HCT116 (cell line): Measurements from ENCODE around the gene CCDC192. TPM values are rescaled to one million over a fixed set of nuclear protein-coding genes. Genes with fewer than 3 reads are reported as not detected.

Experiments used
- ATAC-seq: fragments of 200-7000 bp; cut with Tn5 transposase; 2 replicates; pipeline ENCODE4 v1.9.1; 2020; ENCODE audit warnings: mild to moderate bottlenecking, moderate library complexity
- BruUV-seq: library from RNA; stranded (reverse); fragments of 400-500 nt; replicated peaks from 2 replicates; lab custom pipeline; 2021; lab: Mats Ljungman, UMichigan
- CTCF ChIA-PET: fragments of 300-600 bp; sonication (Branson Sonifier 250); formaldehyde crosslinking; loops from one replicate; lab custom pipeline; 2021; ENCODE audit warnings: antibody characterized with exemption; lab: Charles Lee
- POLR2A ChIA-PET: fragments of 300-600, 350-600 bp; sonication (Branson Sonifier 250); formaldehyde crosslinking; loops from one replicate; lab custom pipeline; 2021; ENCODE audit warnings: antibody characterized with exemption; lab: Charles Lee
- RAD21 ChIA-PET, 2 experiments: fragments of 300-600 bp; sonication (Branson Sonifier 250); formaldehyde crosslinking; loops; one replicate each; lab custom pipeline; 2023; ENCODE audit warnings: low total read pairs in 2 of 2; ENCODE audit not compliant: uncharacterized antibody in 2 of 2, unreplicated experiment in 2 of 2, low non-redundant PET in 1 of 2; lab: Charles Lee
- DNase-seq: peaks from one replicate; pipeline ENCODE4 v3.0.0-alpha.2; 2010; ENCODE audit warnings: low read depth, low spot score
- H2AFZ ChIP-seq: fragments of 200-600 bp; shearing (Covaris generic), sonication (generic); 2 replicates; pipeline ENCODE4 v1.6.1; 2017; ENCODE audit warnings: low read depth, mixed run types, mixed read lengths, antibody characterized with exemption, low read length; ENCODE audit not compliant: poor library complexity, severe bottlenecking
- H3K27ac ChIP-seq: 2 replicates; pipeline ENCODE4 v1.5.1; 2012; ENCODE audit warnings: low read depth, low read length
- H3K27me3 ChIP-seq: fragments of 200-600 bp; sonication (generic); 2 replicates; pipeline ENCODE4 v1.6.1; 2016; ENCODE audit warnings: mixed run types, low read length, mixed read lengths; ENCODE audit not compliant: insufficient read depth
- H3K36me3 ChIP-seq, 2 experiments: fragments of 200-500 bp in 1 of 2; fragments of 200-600 bp in 1 of 2; sonication (Bioruptor generic) in 1 of 2; sonication (generic) in 1 of 2; 2 replicates each; pipeline versions ENCODE4 v1.5.1 to v1.6.1; 2014 to 2016; ENCODE audit warnings: low read length in 2 of 2, inconsistent platforms in 1 of 2, mixed read lengths in 1 of 2, mixed run types in 1 of 2; ENCODE audit not compliant: insufficient read depth in 2 of 2, control insufficient read depth in 1 of 2
- H3K4me1 ChIP-seq, 2 experiments: fragments of 200-600 bp in 1 of 2; sonication (generic) in 1 of 2; 2 replicates each; pipeline versions ENCODE4 v1.5.1 to v1.6.1; 2012 to 2017; ENCODE audit warnings: low read length in 2 of 2, inconsistent platforms in 1 of 2, mild to moderate bottlenecking in 1 of 2, mixed read lengths in 1 of 2, mixed run types in 1 of 2, moderate library complexity in 1 of 2; ENCODE audit not compliant: insufficient read depth in 2 of 2, control insufficient read depth in 1 of 2
- H3K4me2 ChIP-seq: fragments of 200-600 bp; sonication (generic); 2 replicates; pipeline ENCODE4 v1.6.1; 2017; ENCODE audit warnings: mixed run types, low read length, mixed read lengths
- H3K4me3 ChIP-seq, 2 experiments: fragments of 200-600 bp in 1 of 2; sonication (generic) in 1 of 2; replicated peaks in 1 of 2; 2 replicates each; pipeline ENCODE4 v1.5.1; 2011 to 2016; ENCODE audit warnings: low read length in 2 of 2, control low read depth in 1 of 2, low read depth in 1 of 2, mild to moderate bottlenecking in 1 of 2, mixed read lengths in 1 of 2, mixed run types in 1 of 2
- H3K79me2 ChIP-seq: fragments of 200-600 bp; sonication (generic); 2 replicates; pipeline ENCODE4 v1.6.1; 2017; ENCODE audit warnings: mild to moderate bottlenecking, mixed run types, low read length, moderate library complexity, mixed read lengths; ENCODE audit not compliant: insufficient read depth
- H3K9ac ChIP-seq: fragments of 200-600 bp; sonication (generic); 2 replicates; pipeline ENCODE4 v1.6.1; 2016; ENCODE audit warnings: low read length, mixed read lengths
- H3K9me2 ChIP-seq: fragments of 200-600 bp; sonication (generic), shearing (Covaris generic); 2 replicates; pipeline ENCODE4 v1.6.1; 2017; ENCODE audit warnings: mixed run types, mild to moderate bottlenecking, moderate library complexity; ENCODE audit not compliant: insufficient read depth
- H3K9me3 ChIP-seq, 2 experiments: fragments of 200-500 bp in 1 of 2; fragments of 200-600 bp in 1 of 2; sonication (Bioruptor generic) in 1 of 2; sonication (generic) in 1 of 2; 2 replicates each; pipeline ENCODE4 v1.6.1; 2014 to 2017; ENCODE audit warnings: low read length in 2 of 2, mixed read lengths in 2 of 2, inconsistent platforms in 1 of 2, low read depth in 1 of 2, mild to moderate bottlenecking in 1 of 2, mixed run types in 1 of 2, moderate library complexity in 1 of 2; ENCODE audit not compliant: control insufficient read depth in 1 of 2, insufficient read depth in 1 of 2
- H4K20me1 ChIP-seq: fragments of 200-600 bp; sonication (generic), shearing (Covaris generic); 2 replicates; pipeline ENCODE4 v1.6.1; 2017; ENCODE audit warnings: mixed run types, mild to moderate bottlenecking, moderate library complexity; ENCODE audit not compliant: insufficient read depth
- EZH2 ChIP-seq: fragments of 200-600 bp; sonication (generic); IDR thresholded peaks from 2 replicates; pipeline ENCODE4 v1.6.1; 2017; ENCODE audit warnings: antibody characterized with exemption, mixed run types
- YY1 ChIP-seq: IDR thresholded peaks from 2 replicates; pipeline ENCODE4 v1.6.1; 2011; ENCODE audit warnings: low read length, low read depth, moderate library complexity, mild to moderate bottlenecking; ENCODE audit not compliant: insufficient replicate concordance; ENCODE audit errors: extremely low read depth
- intact Hi-C: fragments of 100-400 bp; cut with micrococcal nuclease; formaldehyde crosslinking; loops from 2 replicates; pipeline ENCODE4 v1.10.0; 2022
- total RNA-seq: library from RNA; stranded (reverse); gene quantifications from one replicate; pipeline ENCODE4 v1.2.1, GENCODE V29; 2021; ENCODE audit not compliant: unreplicated experiment
- TF ChIP-seq, protein P1 (sequence below): IDR thresholded peaks from 2 replicates; pipeline ENCODE4 v1.6.1; 2012
- TF ChIP-seq, protein P2 (sequence below): IDR thresholded peaks from 2 replicates; pipeline ENCODE4 v1.6.1; 2012; ENCODE audit warnings: low read depth

The CCDC192 gene
- total RNA-seq, 1 experiment from 2014 or later: not detected

DNA sequence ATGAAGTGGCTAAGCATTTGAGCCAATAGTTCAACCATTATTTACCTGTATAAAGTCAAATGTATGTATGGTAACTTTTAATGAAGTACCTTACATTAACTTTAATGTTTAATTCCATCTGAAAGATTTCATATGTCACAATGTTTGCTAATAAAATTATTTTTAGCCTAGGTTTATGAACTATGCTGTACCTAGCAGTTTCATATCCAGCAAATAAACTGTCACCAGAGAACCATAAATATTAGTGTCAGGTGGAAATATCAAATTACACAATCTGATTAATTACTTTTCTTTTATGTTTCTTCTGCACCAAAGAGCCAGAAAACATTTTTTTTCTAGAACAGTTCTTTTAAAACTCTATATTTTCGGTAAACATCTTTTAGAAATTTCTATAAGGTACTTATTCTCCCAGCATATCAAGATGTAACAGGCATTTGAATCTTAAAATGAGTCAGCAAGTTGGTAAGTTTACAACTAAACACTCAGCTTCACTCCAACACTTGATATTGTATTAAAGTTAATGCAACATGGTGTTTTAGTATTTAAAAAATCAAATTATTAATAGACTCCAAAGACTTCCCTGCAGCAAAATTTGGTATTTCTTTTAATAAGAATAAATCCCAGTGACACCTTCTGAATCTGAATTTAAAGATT is 8.5 kb upstream of the CCDC192 start:
- RAD21 ChIA-PET: no interaction called here

More for the DNA sequence above, 8.5 kb upstream of the CCDC192 start:
- Histone ChIP-seq H3K27ac (no peak overlapping the region), H3K9me2 (no peaks in the 10 kb centered on the region; the same call in 1 of the 2 replicates), H3K9me3 (no peaks in the 10 kb centered on the region), H3K4me2 (no peak overlapping the region), H3K79me2 (no peaks in the 10 kb centered on the region), H3K4me1 (peaks cover 9 to 18% of the 10 kb centered on the region in 2 experiments; a peak in 3 of 4 replicates), H4K20me1 (no peaks in the 10 kb centered on the region), H3K36me3 (no peaks in the 10 kb centered on the region), H2AFZ (no peak overlapping the region), H3K4me3 (no peak overlapping the region), H3K9ac (no peak overlapping the region), H3K27me3 (no peaks in the 10 kb centered on the region)
- intact Hi-C loops: no loop called here
- no peak for DNase-seq
- POLR2A ChIA-PET: no interaction called here
- CTCF ChIA-PET: no interaction called here
- TF ChIP-seq, protein P1, sequence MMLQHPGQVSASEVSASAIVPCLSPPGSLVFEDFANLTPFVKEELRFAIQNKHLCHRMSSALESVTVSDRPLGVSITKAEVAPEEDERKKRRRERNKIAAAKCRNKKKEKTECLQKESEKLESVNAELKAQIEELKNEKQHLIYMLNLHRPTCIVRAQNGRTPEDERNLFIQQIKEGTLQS: no peak
- TF ChIP-seq, protein P2, sequence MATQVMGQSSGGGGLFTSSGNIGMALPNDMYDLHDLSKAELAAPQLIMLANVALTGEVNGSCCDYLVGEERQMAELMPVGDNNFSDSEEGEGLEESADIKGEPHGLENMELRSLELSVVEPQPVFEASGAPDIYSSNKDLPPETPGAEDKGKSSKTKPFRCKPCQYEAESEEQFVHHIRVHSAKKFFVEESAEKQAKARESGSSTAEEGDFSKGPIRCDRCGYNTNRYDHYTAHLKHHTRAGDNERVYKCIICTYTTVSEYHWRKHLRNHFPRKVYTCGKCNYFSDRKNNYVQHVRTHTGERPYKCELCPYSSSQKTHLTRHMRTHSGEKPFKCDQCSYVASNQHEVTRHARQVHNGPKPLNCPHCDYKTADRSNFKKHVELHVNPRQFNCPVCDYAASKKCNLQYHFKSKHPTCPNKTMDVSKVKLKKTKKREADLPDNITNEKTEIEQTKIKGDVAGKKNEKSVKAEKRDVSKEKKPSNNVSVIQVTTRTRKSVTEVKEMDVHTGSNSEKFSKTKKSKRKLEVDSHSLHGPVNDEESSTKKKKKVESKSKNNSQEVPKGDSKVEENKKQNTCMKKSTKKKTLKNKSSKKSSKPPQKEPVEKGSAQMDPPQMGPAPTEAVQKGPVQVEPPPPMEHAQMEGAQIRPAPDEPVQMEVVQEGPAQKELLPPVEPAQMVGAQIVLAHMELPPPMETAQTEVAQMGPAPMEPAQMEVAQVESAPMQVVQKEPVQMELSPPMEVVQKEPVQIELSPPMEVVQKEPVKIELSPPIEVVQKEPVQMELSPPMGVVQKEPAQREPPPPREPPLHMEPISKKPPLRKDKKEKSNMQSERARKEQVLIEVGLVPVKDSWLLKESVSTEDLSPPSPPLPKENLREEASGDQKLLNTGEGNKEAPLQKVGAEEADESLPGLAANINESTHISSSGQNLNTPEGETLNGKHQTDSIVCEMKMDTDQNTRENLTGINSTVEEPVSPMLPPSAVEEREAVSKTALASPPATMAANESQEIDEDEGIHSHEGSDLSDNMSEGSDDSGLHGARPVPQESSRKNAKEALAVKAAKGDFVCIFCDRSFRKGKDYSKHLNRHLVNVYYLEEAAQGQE: no peak
- no peak for TF ChIP-seq EZH2
- TF ChIP-seq YY1: no peak
- ATAC-seq: no peak
- BruUV-seq: no TSS peak
